ENCODE measurements around the gene SLC27A5. TPM values are rescaled to one million over a fixed set of nuclear protein-coding genes. Genes with fewer than 3 reads are reported as not detected.
A peak's percentile ranks its signal among the peaks of the same experiment; 100 is the strongest.

The SLC27A5 gene
- total and polyA plus RNA-seq, 9 of the 15 experiments (the other 6 are each of a cell fraction or from before 2014, with no cell fraction given), result 42.2 to 318 (median 64.7) TPM

- Histone ChIP-seq H3K36me3 (ENCODE audit: control insufficient read depth, insufficient read depth, low read length) (peaks cover 20% of the 10 kb centered on the region; the same call in 2 of the 3 replicates), H3K4me1 (replicated peaks in 1 of 2; ENCODE audit: control insufficient read depth in 2 of 2, insufficient read depth in 2 of 2, low read length in 2 of 2) (peaks cover 10 to 24% of the 10 kb centered on the region in 2 experiments; a peak in 4 of 5 replicates), H3K4me2 (ENCODE audit: insufficient read depth, low read length) (peak overlapping the region; percentile 92), H2AFZ (ENCODE audit: low read depth, low read length) (peak overlapping the region; percentile 98), H3K9ac (ENCODE audit: insufficient read depth in 1 of 2, low read depth in 2 of 2, low read length in 2 of 2) (peak overlapping the region; percentile 74 to 97), H3K9me1 (ENCODE audit: control insufficient read depth, insufficient read depth, low read length) (peaks cover 14% of the 10 kb centered on the region), H4K20me1 (replicated peaks; ENCODE audit: control insufficient read depth, insufficient read depth, low read length) (no peaks in the 10 kb centered on the region), H3K9me3 (replicated peaks; ENCODE audit: control insufficient read depth, insufficient read depth, low read depth, low read length) (no peaks in the 10 kb centered on the region), H3K4me3 (peak overlapping the region; percentile 71), H3K79me2 (ENCODE audit: control insufficient read depth, insufficient read depth, low read length) (peaks cover 26% of the 10 kb centered on the region), H3K27me3 (ENCODE audit: control insufficient read depth in 2 of 2, insufficient read depth in 2 of 2, low read length in 2 of 2) (no peaks in the 10 kb centered on the region), H3K27ac (ENCODE audit: extremely low read depth, low read depth, low read length) (no peak overlapping the region; the same call in 2 of the 3 replicates)
- intact Hi-C loops (cut with micrococcal nuclease), result loop anchor here (5.0 kb wide), 1 partner anchor 59 kb away; the partner anchor contains the start of gene ZNF584
- DNase-seq (ENCODE audit: extremely low read depth in 1 of 4, low spot score in 3 of 4), result no peak
- in situ Hi-C loops (cut with MboI), result no loop called here
- ChIA-PET CTCF (ENCODE audit: low intra/inter-chr PET ratio) (no interaction called here), POLR2A (interaction anchor here (0.5 to 1.3 kb wide), 6 partner anchors 9 to 104 kb away, joined by 3 to 6 read pairs (median 4); partner anchors contain the start of genes ZNF324B, ZNF446 and ZNF497)
- TF ChIP-seq, protein P1, sequence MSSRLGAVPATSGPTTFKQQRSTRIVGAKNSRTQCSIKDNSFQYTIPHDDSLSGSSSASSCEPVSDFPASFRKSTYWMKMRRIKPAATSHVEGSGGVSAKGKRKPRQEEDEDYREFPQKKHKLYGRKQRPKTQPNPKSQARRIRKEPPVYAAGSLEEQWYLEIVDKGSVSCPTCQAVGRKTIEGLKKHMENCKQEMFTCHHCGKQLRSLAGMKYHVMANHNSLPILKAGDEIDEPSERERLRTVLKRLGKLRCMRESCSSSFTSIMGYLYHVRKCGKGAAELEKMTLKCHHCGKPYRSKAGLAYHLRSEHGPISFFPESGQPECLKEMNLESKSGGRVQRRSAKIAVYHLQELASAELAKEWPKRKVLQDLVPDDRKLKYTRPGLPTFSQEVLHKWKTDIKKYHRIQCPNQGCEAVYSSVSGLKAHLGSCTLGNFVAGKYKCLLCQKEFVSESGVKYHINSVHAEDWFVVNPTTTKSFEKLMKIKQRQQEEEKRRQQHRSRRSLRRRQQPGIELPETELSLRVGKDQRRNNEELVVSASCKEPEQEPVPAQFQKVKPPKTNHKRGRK (tag; IDR thresholded peaks at IDR 0.05), result 0 out of 2 replicates have a peak, but pooled peaks have one; percentile 13
- TF ChIP-seq ZNF174 (CRISPR knock-in tag; IDR thresholded peaks at IDR 0.05) (0 out of 2 replicates have a peak, but pooled peaks have one; percentile 57), MEF2D (tag; conservative IDR thresholded peaks at IDR 0.05; ENCODE audit: low read depth) (0 out of 2 replicates have a peak, but pooled peaks have one; percentile 31), ZNF134 (CRISPR knock-in tag; conservative IDR thresholded peaks at IDR 0.05) (no peak), ZFP36 (IDR thresholded peaks at IDR 0.05; ENCODE audit: low read depth, low read length, partially characterized antibody) (peak; percentile 37), NR2F6 (CRISPR knock-in tag; IDR thresholded peaks at IDR 0.05) (0 out of 2 replicates have a peak, but pooled peaks have one; percentile 38), ZNF133 (CRISPR knock-in tag; IDR thresholded peaks at IDR 0.05) (0 out of 2 replicates have a peak, but pooled peaks have one; percentile 1), KDM1A (IDR thresholded peaks at IDR 0.05) (peak in 1 of 2 experiments; percentile 22; a peak in 1 of 4 replicates), BCOR (IDR thresholded peaks at IDR 0.05) (peak; percentile 66; the same call in 1 of the 2 replicates), SLC30A9 (CRISPR knock-in tag; IDR thresholded peaks at IDR 0.05) (no peak), SP2 (IDR thresholded peaks at IDR 0.05; ENCODE audit: extremely low read depth, low read depth, low read length, poor library complexity, severe bottlenecking) (no peak)
- TF ChIP-seq, protein P2, sequence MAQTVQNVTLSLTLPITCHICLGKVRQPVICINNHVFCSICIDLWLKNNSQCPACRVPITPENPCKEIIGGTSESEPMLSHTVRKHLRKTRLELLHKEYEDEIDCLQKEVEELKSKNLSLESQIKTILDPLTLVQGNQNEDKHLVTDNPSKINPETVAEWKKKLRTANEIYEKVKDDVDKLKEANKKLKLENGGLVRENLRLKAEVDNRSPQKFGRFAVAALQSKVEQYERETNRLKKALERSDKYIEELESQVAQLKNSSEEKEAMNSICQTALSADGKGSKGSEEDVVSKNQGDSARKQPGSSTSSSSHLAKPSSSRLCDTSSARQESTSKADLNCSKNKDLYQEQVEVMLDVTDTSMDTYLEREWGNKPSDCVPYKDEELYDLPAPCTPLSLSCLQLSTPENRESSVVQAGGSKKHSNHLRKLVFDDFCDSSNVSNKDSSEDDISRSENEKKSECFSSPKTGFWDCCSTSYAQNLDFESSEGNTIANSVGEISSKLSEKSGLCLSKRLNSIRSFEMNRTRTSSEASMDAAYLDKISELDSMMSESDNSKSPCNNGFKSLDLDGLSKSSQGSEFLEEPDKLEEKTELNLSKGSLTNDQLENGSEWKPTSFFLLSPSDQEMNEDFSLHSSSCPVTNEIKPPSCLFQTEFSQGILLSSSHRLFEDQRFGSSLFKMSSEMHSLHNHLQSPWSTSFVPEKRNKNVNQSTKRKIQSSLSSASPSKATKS (CRISPR knock-in tag; IDR thresholded peaks at IDR 0.05), result no peak
- peak; percentile 46 for ATAC-seq
- 29% methylated on average over 18 of the region's 20 CpGs for WGBS (ENCODE audit: insufficient coverage, low coverage, missing lambda C conversion rate)
- BruUV-seq (replicated peaks), result no TSS peak
- no peak for FAIRE-seq
These were observed 45.6 kb downstream of the SLC27A5 start for GRCh38 chr19:58466089-58466759.

Measured in K562 (cell line).